HG03520 (cell line): ENCODE data around the gene RAPGEF4.
"Not testable (repeated sequence)": the region's sequence is repeated elsewhere in the genome, so short reads cannot be mapped to it uniquely, and the experiment has no call there.

Source experiments
- ATAC-seq: cut with Tn5 transposase; IDR thresholded peaks from one replicate; pipeline ENCODE4 v1.9.1; 2021; ENCODE audit warnings: mild to moderate bottlenecking, moderate library complexity; ENCODE audit not compliant: unreplicated experiment

Gene RAPGEF4

GRCh38 chr2:173027181-173028128 is 291.8 kb downstream of the RAPGEF4 start:
- ATAC-seq = no peak

DNA sequence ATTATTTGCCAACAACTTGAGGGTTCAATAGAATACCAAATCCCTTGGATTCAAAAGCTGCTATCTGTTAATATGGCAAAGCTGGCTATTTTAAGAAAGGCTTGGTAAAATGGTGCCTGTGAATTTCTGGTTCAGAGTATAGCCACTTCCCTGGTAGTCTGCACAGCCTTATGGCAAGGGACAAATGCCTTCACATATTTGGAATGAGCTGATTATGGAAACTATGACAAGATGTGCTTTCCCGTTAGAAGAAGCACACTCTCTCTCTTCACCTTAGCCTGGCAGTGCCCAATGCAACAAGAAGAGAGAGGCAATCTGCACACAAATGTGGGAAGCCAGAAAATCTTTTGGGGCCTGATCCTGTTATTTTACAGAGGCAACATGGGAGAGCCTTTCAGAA is 292.5 kb downstream of the RAPGEF4 start:
- ATAC-seq = no peak

GRCh38 chr2:173028671-173029070 is 293.0 kb downstream of the RAPGEF4 start:
- ATAC-seq = no peak

- ATAC-seq = no peak
Observed at GRCh38 chr2:173030561-173031490, 295.2 kb downstream of the RAPGEF4 start.

DNA sequence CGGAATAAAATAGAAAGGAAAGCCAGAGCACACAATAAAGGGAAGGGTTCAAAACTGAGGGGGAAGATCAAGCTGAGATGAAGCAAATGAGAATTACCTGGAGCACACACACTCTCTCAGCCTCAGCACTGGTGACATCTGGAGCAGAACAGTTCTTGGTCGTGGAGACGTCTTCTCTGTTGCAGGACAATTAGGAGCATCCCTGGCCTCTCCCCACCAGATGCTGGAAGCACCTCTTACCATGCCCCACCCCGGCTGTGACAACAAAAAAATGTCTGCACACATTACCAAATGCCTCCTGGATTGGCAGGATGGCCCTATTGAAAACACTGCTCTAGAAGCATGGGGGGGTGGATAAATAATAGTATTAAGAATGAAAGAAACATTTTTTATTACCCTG is 296.4 kb downstream of the RAPGEF4 start:
- ATAC-seq = no peak

DNA sequence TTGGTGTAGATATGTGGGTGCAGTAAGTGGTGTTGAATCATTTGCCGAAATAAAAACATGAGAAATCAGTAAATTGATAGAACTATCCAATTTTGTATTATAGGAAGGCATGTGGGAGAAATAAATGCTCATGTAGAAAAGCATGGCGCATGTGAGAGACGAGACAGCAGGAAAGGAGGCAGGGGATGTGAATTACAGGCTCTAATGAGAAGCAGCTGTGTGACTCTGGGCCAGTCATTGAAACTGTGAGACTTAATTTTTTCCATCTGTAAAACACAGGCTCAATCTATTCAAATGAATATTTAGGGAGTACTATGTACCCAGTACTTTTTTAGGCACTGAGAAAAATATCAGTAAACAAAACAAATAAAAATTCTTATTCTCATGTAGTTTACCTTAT is 297.4 kb downstream of the RAPGEF4 start:
- no peak for ATAC-seq

- ATAC-seq = no peak
Observed at GRCh38 chr2:173034143-173034542, 298.5 kb downstream of the RAPGEF4 start.

GRCh38 chr2:173037245-173038120 is 301.8 kb downstream of the RAPGEF4 start:
- no peak for ATAC-seq

DNA sequence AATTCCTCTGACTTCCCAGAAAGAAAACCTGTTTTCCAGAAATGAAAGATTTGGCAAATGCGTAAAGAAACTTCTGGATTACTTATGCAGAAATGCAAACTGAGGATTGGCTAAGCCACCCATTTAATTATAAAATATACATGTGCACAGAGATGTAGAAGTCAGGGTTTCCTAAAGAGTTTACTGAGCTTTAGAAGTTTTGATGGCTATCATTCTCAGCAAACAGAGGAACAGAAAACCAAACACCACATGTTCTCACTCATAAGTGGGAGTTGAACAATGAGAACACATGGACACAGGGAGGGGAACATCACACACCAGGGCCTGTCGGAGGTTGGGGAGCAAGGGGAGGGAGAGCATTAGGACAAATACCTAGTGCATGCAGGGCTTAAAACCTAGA is 302.6 kb downstream of the RAPGEF4 start:
- ATAC-seq = not testable (repeated sequence)

- ATAC-seq = no peak
Observed at GRCh38 chr2:173040729-173041128, 305.1 kb downstream of the RAPGEF4 start.

- ATAC-seq = no peak
Observed at GRCh38 chr2:173043476-173043875, 307.8 kb downstream of the RAPGEF4 start.

GRCh38 chr2:173043897-173044519 is 308.4 kb downstream of the RAPGEF4 start:
- no peak for ATAC-seq

- no peak for ATAC-seq
Observed at GRCh38 chr2:173044686-173045085, 309.0 kb downstream of the RAPGEF4 start.

DNA sequence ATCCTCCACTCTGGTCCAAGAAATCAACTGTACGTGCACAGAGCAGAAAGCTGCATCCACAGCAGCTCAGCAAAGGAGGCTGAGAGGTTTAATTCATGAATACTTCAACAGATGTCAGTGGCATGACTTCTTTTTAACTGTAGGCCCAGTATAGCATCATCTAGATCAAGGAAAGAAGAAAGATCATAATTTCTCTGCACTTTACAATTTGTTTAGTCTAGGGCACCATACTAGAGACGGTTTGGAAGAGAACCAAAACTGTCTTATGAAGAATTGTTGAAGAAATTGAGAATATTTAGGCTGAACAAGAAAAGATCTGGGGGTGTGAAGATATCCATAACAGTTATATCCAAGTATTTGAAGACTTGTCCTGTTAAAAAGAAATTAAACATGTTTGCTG is 309.5 kb downstream of the RAPGEF4 start:
- no peak for ATAC-seq

DNA sequence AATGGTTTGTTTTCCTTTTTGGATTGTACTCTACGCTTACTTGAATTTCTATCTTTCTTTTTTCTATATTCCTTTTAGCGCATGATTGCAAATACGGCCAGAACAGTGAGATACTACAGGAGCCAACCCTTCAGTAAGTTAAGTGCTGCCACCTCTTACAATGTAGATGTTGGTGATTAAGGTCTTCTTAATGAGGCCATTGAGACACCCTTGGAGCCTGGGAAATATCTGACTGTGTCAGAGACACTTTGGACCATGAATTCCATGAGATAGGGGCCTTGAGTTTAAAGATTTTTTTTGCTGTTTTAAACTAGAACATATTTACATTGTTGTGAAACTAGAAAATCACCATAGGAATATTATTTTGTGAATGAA is 312.9 kb downstream of the RAPGEF4 start:
- ATAC-seq = no peak

GRCh38 chr2:173048897-173049661 is 313.4 kb downstream of the RAPGEF4 start:
- peak; percentile 88 for ATAC-seq

- no peak for ATAC-seq
Observed at GRCh38 chr2:173049831-173050230, 314.2 kb downstream of the RAPGEF4 start.

GRCh38 chr2:173050684-173051083 is 315.0 kb downstream of the RAPGEF4 start:
- no peak for ATAC-seq

DNA sequence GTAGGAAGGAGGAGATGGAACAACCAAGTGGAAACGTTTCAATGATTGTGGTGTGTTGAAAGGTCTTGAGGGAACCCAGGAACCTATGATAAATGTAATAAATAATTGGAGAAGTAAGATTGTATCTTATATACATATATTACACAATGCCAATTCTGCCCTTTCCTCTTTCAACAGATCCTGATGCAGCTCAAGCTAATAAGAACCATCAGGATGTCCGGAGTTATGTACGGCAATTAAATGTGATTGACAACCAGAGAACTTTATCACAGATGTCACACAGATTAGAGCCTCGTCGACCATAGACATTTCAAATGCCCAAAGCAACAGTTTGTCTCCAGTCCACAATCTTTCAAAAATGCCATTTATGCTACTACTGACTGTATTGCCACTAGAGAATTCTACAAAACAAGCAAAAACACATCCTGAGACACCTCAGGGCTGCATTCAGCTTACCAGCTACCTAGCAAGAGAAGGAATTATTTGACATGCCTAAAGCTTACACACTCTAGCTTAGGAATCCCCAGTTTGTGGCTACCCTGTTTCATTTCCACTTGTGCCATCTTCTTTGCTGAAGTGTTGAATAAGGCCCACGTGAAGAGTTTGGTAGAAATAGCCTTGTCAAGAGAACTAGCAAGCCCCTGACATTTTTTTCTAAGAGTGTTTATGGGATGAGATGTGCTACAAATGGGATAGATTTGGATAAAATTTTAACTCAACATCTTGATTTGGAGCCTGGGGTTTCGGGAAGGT is 316.0 kb downstream of the RAPGEF4 start:
- no peak for ATAC-seq
